ENCODE measurements around the gene SPSB1.

GRCh38 chr1:9360371-9361064 lies 67.8 kb downstream of the SPSB1 start:
- no peak for TF ChIP-seq CTCF (IDR thresholded peaks at IDR 0.05)
- TF ChIP-seq POLR2A (IDR thresholded peaks at IDR 0.05) = no peak

All from Peyer's patch (tissue), 4 donors.